Fibroblast of lung (primary cell): ENCODE data around the gene TTLL11. TPM values are rescaled to one million over a fixed set of nuclear protein-coding genes. Genes with fewer than 3 reads are reported as not detected.

Experiments
- DNase-seq, 2 donors: peaks; one replicate each; pipeline versions ENCODE4 v3.0.0 to v3.0.0-alpha.2; 2010; ENCODE audit warnings: low read depth in 2 of 2
- H2AFZ ChIP-seq: 2 replicates; pipeline ENCODE4 v1.5.1; 2012; ENCODE audit warnings: low read length, control low read depth, inconsistent platforms
- H3K27ac ChIP-seq: 2 replicates; pipeline ENCODE4 v1.5.1; 2011; ENCODE audit warnings: low read length, control low read depth; ENCODE audit not compliant: insufficient read depth
- H3K27me3 ChIP-seq: 2 replicates; pipeline ENCODE4 v1.5.1; 2011; ENCODE audit warnings: mild to moderate bottlenecking, low read length; ENCODE audit not compliant: control insufficient read depth, insufficient read depth
- H3K36me3 ChIP-seq: 2 replicates; pipeline ENCODE4 v1.5.1; 2011; ENCODE audit warnings: low read length; ENCODE audit not compliant: control insufficient read depth, insufficient read depth
- H3K4me1 ChIP-seq: 2 replicates; pipeline ENCODE4 v1.5.1; 2011; ENCODE audit warnings: low read length; ENCODE audit not compliant: control insufficient read depth, insufficient read depth; ENCODE audit errors: extremely low read depth
- H3K4me2 ChIP-seq: 2 replicates; pipeline ENCODE4 v1.5.1; 2011; ENCODE audit warnings: low read length, control low read depth; ENCODE audit not compliant: insufficient read depth; ENCODE audit errors: extremely low read depth
- H3K4me3 ChIP-seq, 4 experiments: fragments of 200-600 bp in 1 of 4; sonication (generic) in 1 of 4; replicated peaks in 1 of 4; 2 replicates each; pipeline ENCODE4 v1.5.1; 2011 to 2016; ENCODE audit warnings: low read length in 4 of 4, low read depth in 3 of 4, mild to moderate bottlenecking in 3 of 4, control low read depth in 2 of 4, inconsistent platforms in 1 of 4, mixed read lengths in 1 of 4; ENCODE audit not compliant: insufficient read depth in 1 of 4; ENCODE audit errors: control extremely low read depth in 1 of 4
- H3K79me2 ChIP-seq: 2 replicates; pipeline ENCODE4 v1.5.1; 2012; ENCODE audit warnings: mild to moderate bottlenecking, low read length, inconsistent platforms; ENCODE audit not compliant: control insufficient read depth, insufficient read depth
- H3K9ac ChIP-seq: 2 replicates; pipeline ENCODE4 v1.5.1; 2011; ENCODE audit warnings: mild to moderate bottlenecking, low read length, control low read depth; ENCODE audit not compliant: insufficient read depth
- H3K9me3 ChIP-seq: 2 replicates; pipeline ENCODE4 v1.5.1; 2012; ENCODE audit warnings: low read depth, low read length; ENCODE audit not compliant: control insufficient read depth, insufficient read depth
- H4K20me1 ChIP-seq: 2 replicates; pipeline ENCODE4 v1.5.1; 2011; ENCODE audit warnings: low read length; ENCODE audit not compliant: control insufficient read depth, insufficient read depth; ENCODE audit errors: extremely low read depth
- EZH2 ChIP-seq: IDR thresholded peaks from 2 replicates; pipeline ENCODE4 v1.5.1; 2012; ENCODE audit warnings: low read length, control low read depth, mild to moderate bottlenecking; ENCODE audit errors: missing control alignments
- polyA plus RNA-seq, 2 donors: library from polyadenylated mRNA; depleted of rRNA in 1 of 2; stranded (reverse) in 1 of 2; unstranded in 1 of 2; fragments of >200 nt; gene quantifications; 2 replicates each; pipeline ENCODE4 v1.2.1, GENCODE V29; 2011 to 2012; ENCODE audit warnings: missing spikeins in 1 of 2
- total RNA-seq: library from RNA; depleted of rRNA; stranded (reverse); fragments of >200 nt; gene quantifications from 2 replicates; pipeline ENCODE4 v1.2.1, GENCODE V29; 2014
- TF ChIP-seq, protein P1 (sequence below), 2 donors: IDR thresholded peaks in 1 of 2; conservative IDR thresholded peaks in 1 of 2; 1 replicate in 1 of 2; 2 replicates in 1 of 2; pipeline ENCODE4 v1.5.1; 2011 to 2012; ENCODE audit warnings: low read length in 2 of 2, control low read depth in 1 of 2, inconsistent platforms in 1 of 2, low read depth in 1 of 2, mild to moderate bottlenecking in 1 of 2

The TTLL11 gene
- total and polyA plus RNA-seq, 2 donors (not counting 1 experiment from before 2014, with no cell fraction given) = 3.9 to 4.8 TPM

DNA sequence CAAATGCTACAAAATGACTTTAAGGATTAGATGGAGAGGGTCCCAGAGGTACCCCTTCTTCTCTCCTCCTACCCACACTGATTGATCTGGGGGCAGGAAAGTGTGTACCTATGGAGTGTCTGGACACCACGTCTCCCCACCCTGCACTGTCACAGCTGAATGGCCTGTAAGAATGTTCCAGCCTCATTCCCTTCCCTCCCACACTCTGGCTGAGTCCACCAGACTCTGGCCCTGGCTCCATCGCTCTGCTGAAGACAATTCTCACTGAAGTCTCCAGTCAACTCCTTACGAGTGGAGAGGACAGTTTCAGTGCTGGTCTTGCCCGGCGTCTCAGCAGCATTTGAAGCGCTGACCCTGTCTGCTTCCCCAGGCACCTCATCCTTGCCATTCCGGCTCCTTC, 105.8 kb downstream of the TTLL11 start:
- TF ChIP-seq EZH2 = no peak
- TF ChIP-seq, protein P1, sequence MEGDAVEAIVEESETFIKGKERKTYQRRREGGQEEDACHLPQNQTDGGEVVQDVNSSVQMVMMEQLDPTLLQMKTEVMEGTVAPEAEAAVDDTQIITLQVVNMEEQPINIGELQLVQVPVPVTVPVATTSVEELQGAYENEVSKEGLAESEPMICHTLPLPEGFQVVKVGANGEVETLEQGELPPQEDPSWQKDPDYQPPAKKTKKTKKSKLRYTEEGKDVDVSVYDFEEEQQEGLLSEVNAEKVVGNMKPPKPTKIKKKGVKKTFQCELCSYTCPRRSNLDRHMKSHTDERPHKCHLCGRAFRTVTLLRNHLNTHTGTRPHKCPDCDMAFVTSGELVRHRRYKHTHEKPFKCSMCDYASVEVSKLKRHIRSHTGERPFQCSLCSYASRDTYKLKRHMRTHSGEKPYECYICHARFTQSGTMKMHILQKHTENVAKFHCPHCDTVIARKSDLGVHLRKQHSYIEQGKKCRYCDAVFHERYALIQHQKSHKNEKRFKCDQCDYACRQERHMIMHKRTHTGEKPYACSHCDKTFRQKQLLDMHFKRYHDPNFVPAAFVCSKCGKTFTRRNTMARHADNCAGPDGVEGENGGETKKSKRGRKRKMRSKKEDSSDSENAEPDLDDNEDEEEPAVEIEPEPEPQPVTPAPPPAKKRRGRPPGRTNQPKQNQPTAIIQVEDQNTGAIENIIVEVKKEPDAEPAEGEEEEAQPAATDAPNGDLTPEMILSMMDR (conservative IDR thresholded peaks at IDR 0.05 in 1 of 2, IDR thresholded peaks at IDR 0.05 in 1 of 2; ENCODE audit: low read depth in 1 of 2, low read length in 2 of 2) = no peak
- H3K4me2 ChIP-seq = no peak overlapping the region

DNA sequence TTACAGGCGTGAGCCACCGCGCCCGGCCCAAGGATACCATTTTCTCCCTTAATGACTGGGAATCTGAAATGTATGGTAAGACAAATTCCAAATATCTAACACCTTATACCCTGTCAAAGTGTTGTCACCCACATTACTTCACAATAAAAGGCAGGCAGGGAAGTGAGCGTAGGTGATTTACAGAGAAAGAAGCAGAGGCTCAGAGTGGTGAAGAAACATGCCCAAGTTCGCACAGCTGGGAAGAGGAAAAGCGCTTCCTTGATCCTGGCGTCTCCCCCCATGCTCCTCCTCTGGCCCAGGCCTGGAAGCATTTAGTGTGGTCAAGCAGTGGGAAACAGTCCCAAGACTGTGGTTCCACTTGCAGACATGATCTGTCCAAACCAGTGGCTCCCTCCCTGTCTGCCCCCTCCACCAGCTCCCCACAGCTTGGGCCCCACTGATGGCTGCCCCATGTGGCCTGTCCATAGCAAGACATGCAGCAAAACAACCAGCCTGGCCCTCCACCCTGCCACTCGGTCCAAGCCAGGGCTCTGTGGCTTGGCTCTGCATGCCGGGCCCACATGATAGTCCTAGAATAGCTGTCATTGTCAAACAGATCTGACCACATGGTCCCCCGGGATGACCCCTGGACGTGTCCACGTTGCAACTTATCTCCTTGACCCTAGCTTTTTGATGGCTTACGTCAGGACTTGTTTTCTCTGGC, 107.2 kb downstream of the TTLL11 start:
- H4K20me1 ChIP-seq = no peaks in the 10 kb centered on the region
- H3K27me3 ChIP-seq = no peaks in the 10 kb centered on the region
- H3K79me2 ChIP-seq = no peaks in the 10 kb centered on the region
- H3K4me3 ChIP-seq = no peak overlapping the region
- H3K9ac ChIP-seq = no peak overlapping the region
- TF ChIP-seq, protein P1 (conservative IDR thresholded peaks at IDR 0.05 in 1 of 2, IDR thresholded peaks at IDR 0.05 in 1 of 2; ENCODE audit: low read depth in 1 of 2, low read length in 2 of 2) = no peak
- no peak overlapping the region for H2AFZ ChIP-seq
- DNase-seq = peak in 1 of 2 donors; percentile 67
- H3K4me1 ChIP-seq = peaks cover 8% of the 10 kb centered on the region
- no peak overlapping the region for H3K4me2 ChIP-seq
- H3K27ac ChIP-seq = no peak overlapping the region
- H3K9me3 ChIP-seq = no peaks in the 10 kb centered on the region
- peaks cover 2% of the 10 kb centered on the region for H3K36me3 ChIP-seq

More for the DNA sequence above, 105.8 kb downstream of the TTLL11 start:
- Histone ChIP-seq H4K20me1 (no peaks in the 10 kb centered on the region), H3K4me1 (peaks cover 8% of the 10 kb centered on the region), H3K9ac (no peak overlapping the region), H3K4me3 (no peak overlapping the region), H3K9me3 (no peaks in the 10 kb centered on the region), H3K27me3 (no peaks in the 10 kb centered on the region), H2AFZ (no peak overlapping the region), H3K27ac (no peak overlapping the region), H3K36me3 (peaks cover 2% of the 10 kb centered on the region), H3K79me2 (no peaks in the 10 kb centered on the region)
- DNase-seq = no peak

DNA sequence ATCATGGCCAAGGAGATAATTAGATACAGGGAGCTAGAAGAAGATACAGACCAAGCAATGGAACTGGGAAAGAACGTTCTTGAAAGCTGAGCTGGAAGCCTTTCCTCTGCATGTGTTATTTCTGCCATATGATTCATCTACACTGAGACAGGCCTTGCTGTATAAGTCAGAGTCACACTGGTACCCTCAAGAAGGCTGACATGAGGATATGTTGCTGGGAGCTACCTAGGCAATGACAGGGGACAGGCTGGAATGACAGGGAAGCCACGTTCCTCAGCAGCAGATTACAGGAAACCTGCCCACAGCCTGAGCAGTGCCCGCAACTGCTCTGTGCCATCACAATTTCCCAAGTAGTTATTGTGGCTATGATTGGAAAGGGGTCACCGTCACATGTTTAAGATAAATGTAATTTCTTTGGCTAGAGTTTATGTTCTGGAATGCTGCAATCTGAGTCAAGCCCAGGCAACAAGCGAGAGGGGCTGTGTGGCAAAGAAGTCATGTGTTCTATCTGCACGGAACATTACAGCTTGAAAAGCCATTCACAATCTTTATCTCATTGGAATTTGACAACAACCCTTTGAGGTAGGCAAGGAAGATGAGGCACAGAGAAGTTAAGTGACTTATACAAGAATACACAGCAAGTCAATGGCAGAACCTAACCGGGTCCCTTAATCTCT, 108.2 kb downstream of the TTLL11 start:
- Histone ChIP-seq H3K27ac (peak overlapping the region; percentile 57), H3K9me3 (no peaks in the 10 kb centered on the region), H3K79me2 (no peaks in the 10 kb centered on the region), H2AFZ (no peak overlapping the region), H3K27me3 (no peaks in the 10 kb centered on the region), H3K4me3 (no peak overlapping the region), H4K20me1 (no peaks in the 10 kb centered on the region), H3K4me2 (peak overlapping the region; percentile 52), H3K4me1 (peaks cover 8% of the 10 kb centered on the region), H3K36me3 (peaks cover 2% of the 10 kb centered on the region), H3K9ac (no peak overlapping the region)
- DNase-seq = peak; percentile 87 to 91
- no peak for TF ChIP-seq EZH2
- TF ChIP-seq, protein P1 (conservative IDR thresholded peaks at IDR 0.05 in 1 of 2, IDR thresholded peaks at IDR 0.05 in 1 of 2; ENCODE audit: low read depth in 1 of 2, low read length in 2 of 2) = no peak
